ENCODE data around the gene NR0B2. TPM values are rescaled to one million over a fixed set of nuclear protein-coding genes. Genes with fewer than 3 reads are reported as not detected.

Gene NR0B2
- polyA plus RNA-seq, 3 donors, result 1.2 to 1.6 (median 1.3) TPM

- no peak for DNase-seq (ENCODE audit: low read depth in 3 of 3, low spot score in 2 of 3)
Measured at GRCh38 chr1:26938004-26938658, 24.4 kb upstream of the NR0B2 start.

- DNase-seq (ENCODE audit: low read depth in 3 of 3, low spot score in 2 of 3), result no peak
Measured at GRCh38 chr1:26936823-26937222, 23.0 kb upstream of the NR0B2 start.

GRCh38 chr1:26932531-26932930 lies 18.8 kb upstream of the NR0B2 start:
- no peak for DNase-seq (ENCODE audit: low read depth in 3 of 3, low spot score in 2 of 3)

GRCh38 chr1:26923711-26924110 lies 9.9 kb upstream of the NR0B2 start:
- DNase-seq (ENCODE audit: low read depth in 3 of 3, low spot score in 2 of 3), result no peak

GRCh38 chr1:26922901-26923300 lies 9.1 kb upstream of the NR0B2 start:
- no peak for DNase-seq (ENCODE audit: low read depth in 3 of 3, low spot score in 2 of 3)

- no peak for DNase-seq (ENCODE audit: low read depth in 3 of 3, low spot score in 2 of 3)
Measured at GRCh38 chr1:26922431-26922729, 8.6 kb upstream of the NR0B2 start.

- peak; percentile 86 to 94 (median 89) for DNase-seq (ENCODE audit: low read depth in 3 of 3, low spot score in 2 of 3)
Measured at GRCh38 chr1:26921540-26922430, 8.0 kb upstream of the NR0B2 start, which contains the start of gene NUDC. NUDC (plus strand) TSS chr1:26921743; CDS start chr1:26921849, 106 bp downstream.

- DNase-seq (ENCODE audit: low read depth in 3 of 3, low spot score in 2 of 3), result no peak
Measured at GRCh38 chr1:26921126-26921539, 7.4 kb upstream of the NR0B2 start.

- no peak for DNase-seq (ENCODE audit: low read depth in 3 of 3, low spot score in 2 of 3)
Measured at GRCh38 chr1:26915204-26915842, 1.5 kb upstream of the NR0B2 start.

- DNase-seq (ENCODE audit: low read depth in 3 of 3, low spot score in 2 of 3), result no peak
Measured at GRCh38 chr1:26913389-26913753, 404 bp downstream of the NR0B2 start.

GRCh38 chr1:26912147-26912490 lies 1.7 kb downstream of the NR0B2 start:
- no peak for DNase-seq (ENCODE audit: low read depth in 3 of 3, low spot score in 2 of 3)

GRCh38 chr1:26911399-26912146 lies 2.2 kb downstream of the NR0B2 start:
- no peak for DNase-seq (ENCODE audit: low read depth in 3 of 3, low spot score in 2 of 3)

- DNase-seq (ENCODE audit: low read depth in 3 of 3, low spot score in 2 of 3), result no peak
Measured at GRCh38 chr1:26910343-26911160, 3.2 kb downstream of the NR0B2 start.

- DNase-seq (ENCODE audit: low read depth in 3 of 3, low spot score in 2 of 3), result no peak
Measured at GRCh38 chr1:26909951-26910342, 3.8 kb downstream of the NR0B2 start.

GRCh38 chr1:26907071-26907917 lies 6.5 kb downstream of the NR0B2 start:
- no peak for DNase-seq (ENCODE audit: low read depth in 3 of 3, low spot score in 2 of 3)

GRCh38 chr1:26900815-26901511 lies 12.8 kb downstream of the NR0B2 start:
- no peak for DNase-seq (ENCODE audit: low read depth in 3 of 3, low spot score in 2 of 3)

- peak; percentile 84 to 92 (median 89) for DNase-seq (ENCODE audit: low read depth in 3 of 3, low spot score in 2 of 3)
Measured at GRCh38 chr1:26900001-26900814, 13.6 kb downstream of the NR0B2 start, which contains the start of gene GPATCH3. GPATCH3 (minus strand) TSS chr1:26900467; CDS start chr1:26900442, 25 bp downstream.

GRCh38 chr1:26897351-26897750 lies 16.4 kb downstream of the NR0B2 start:
- DNase-seq (ENCODE audit: low read depth in 3 of 3, low spot score in 2 of 3), result no peak
